ENCODE data around the gene SYPL2. TPM values are rescaled to one million over a fixed set of nuclear protein-coding genes. Genes with fewer than 3 reads are reported as not detected.

Gene SYPL2
- total RNA-seq, 2 experiments from 2014 or later: not detected

GRCh38 chr1:109447524-109447923, 18.8 kb upstream of the SYPL2 start:
- Histone ChIP-seq H4K20me1 (ENCODE audit: insufficient read depth, low read length) (no peaks in the 10 kb centered on the region), H3K36me3 (ENCODE audit: insufficient read depth, low read length) (no peaks in the 10 kb centered on the region), H3K4me3 (ENCODE audit: low read depth, low read length, poor library complexity, severe bottlenecking) (no peak overlapping the region), H3K79me2 (ENCODE audit: insufficient read depth, low read depth, low read length) (no peaks in the 10 kb centered on the region), H3K9me3 (ENCODE audit: low read length) (0 out of 2 replicates have a peak, but pooled peaks cover 6% of the 10 kb centered on the region), H3K4me2 (ENCODE audit: low read length) (no peak overlapping the region), H3K27ac (ENCODE audit: low read depth, low read length, poor library complexity, severe bottlenecking) (no peak overlapping the region), H3K4me1 (ENCODE audit: insufficient read depth, low read length, poor library complexity, severe bottlenecking) (no peaks in the 10 kb centered on the region), H2AFZ (ENCODE audit: low read length) (no peak overlapping the region), H3K9me2 (ENCODE audit: insufficient read depth, low read length) (no peaks in the 10 kb centered on the region)
- ChIA-PET POLR2A (no interaction called here), CTCF (ENCODE audit: unreplicated experiment) (no interaction called here)
- DNase-seq (ENCODE audit: low spot score): no peak
- intact Hi-C loops (cut with micrococcal nuclease; ENCODE audit: unreplicated experiment): no loop called here
- no peak for TF ChIP-seq EZH2phosphoT487 (IDR thresholded peaks at IDR 0.05; ENCODE audit: borderline replicate concordance, low read depth, low read length)
- TF ChIP-seq, protein P1, sequence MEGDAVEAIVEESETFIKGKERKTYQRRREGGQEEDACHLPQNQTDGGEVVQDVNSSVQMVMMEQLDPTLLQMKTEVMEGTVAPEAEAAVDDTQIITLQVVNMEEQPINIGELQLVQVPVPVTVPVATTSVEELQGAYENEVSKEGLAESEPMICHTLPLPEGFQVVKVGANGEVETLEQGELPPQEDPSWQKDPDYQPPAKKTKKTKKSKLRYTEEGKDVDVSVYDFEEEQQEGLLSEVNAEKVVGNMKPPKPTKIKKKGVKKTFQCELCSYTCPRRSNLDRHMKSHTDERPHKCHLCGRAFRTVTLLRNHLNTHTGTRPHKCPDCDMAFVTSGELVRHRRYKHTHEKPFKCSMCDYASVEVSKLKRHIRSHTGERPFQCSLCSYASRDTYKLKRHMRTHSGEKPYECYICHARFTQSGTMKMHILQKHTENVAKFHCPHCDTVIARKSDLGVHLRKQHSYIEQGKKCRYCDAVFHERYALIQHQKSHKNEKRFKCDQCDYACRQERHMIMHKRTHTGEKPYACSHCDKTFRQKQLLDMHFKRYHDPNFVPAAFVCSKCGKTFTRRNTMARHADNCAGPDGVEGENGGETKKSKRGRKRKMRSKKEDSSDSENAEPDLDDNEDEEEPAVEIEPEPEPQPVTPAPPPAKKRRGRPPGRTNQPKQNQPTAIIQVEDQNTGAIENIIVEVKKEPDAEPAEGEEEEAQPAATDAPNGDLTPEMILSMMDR (conservative IDR thresholded peaks at IDR 0.05; ENCODE audit: low read length): no peak
- BruUV-seq (replicated peaks): no TSS peak

DNA sequence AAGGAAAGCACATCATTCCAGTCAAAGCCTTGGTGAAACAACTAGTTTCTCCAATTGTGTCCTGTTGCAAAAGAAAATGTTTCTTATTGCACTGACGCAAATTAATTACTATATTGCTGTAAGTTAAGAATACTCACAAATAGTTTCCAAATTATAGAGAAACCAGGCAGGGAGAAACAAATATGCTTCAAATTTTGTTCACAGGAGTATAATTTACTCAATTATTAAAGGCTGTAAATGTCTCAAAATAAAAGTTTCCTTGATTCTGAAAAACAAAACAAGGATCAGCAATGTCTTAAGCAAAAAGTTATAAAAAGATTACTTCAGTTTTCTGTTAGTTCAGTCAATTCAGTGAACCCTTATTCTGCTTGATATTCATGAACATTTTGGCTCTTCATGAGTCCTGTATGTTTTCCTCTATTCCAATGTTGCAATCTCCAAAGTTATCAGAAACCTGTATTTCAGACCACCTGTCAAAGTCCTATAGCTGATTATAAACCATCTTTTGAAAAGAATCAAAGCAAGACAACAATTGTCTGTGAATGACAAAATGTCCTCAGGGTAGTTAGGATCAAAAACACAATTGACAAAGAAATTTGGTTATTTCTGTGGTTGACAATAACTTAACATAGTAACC, 11.7 kb upstream of the SYPL2 start:
- ChIA-PET CTCF (ENCODE audit: unreplicated experiment) (no interaction called here), POLR2A (no interaction called here)
- Histone ChIP-seq H3K9me2 (ENCODE audit: insufficient read depth, low read length) (no peaks in the 10 kb centered on the region), H3K4me2 (ENCODE audit: low read length) (no peak overlapping the region), H3K36me3 (ENCODE audit: insufficient read depth, low read length) (no peaks in the 10 kb centered on the region), H3K27ac (ENCODE audit: low read depth, low read length, poor library complexity, severe bottlenecking) (no peak overlapping the region), H3K9me3 (ENCODE audit: low read length) (peaks cover 28% of the 10 kb centered on the region), H3K79me2 (ENCODE audit: insufficient read depth, low read depth, low read length) (no peaks in the 10 kb centered on the region), H2AFZ (ENCODE audit: low read length) (no peak overlapping the region), H3K4me1 (ENCODE audit: insufficient read depth, low read length, poor library complexity, severe bottlenecking) (no peaks in the 10 kb centered on the region), H3K4me3 (ENCODE audit: low read depth, low read length, poor library complexity, severe bottlenecking) (no peak overlapping the region), H4K20me1 (ENCODE audit: insufficient read depth, low read length) (no peaks in the 10 kb centered on the region)
- intact Hi-C loops (cut with micrococcal nuclease; ENCODE audit: unreplicated experiment): no loop called here
- TF ChIP-seq, protein P1 (conservative IDR thresholded peaks at IDR 0.05; ENCODE audit: low read length): no peak
- TF ChIP-seq EZH2phosphoT487 (IDR thresholded peaks at IDR 0.05; ENCODE audit: borderline replicate concordance, low read depth, low read length): no peak
- BruUV-seq (replicated peaks): no TSS peak
- peak; percentile 19 for DNase-seq (ENCODE audit: low spot score)

- Histone ChIP-seq H3K36me3 (ENCODE audit: insufficient read depth, low read length) (no peaks in the 10 kb centered on the region), H3K79me2 (ENCODE audit: insufficient read depth, low read depth, low read length) (no peaks in the 10 kb centered on the region), H3K4me1 (ENCODE audit: insufficient read depth, low read length, poor library complexity, severe bottlenecking) (no peaks in the 10 kb centered on the region), H3K27ac (ENCODE audit: low read depth, low read length, poor library complexity, severe bottlenecking) (no peak overlapping the region), H3K9me2 (ENCODE audit: insufficient read depth, low read length) (no peaks in the 10 kb centered on the region), H3K9me3 (ENCODE audit: low read length) (peaks cover 28% of the 10 kb centered on the region), H3K4me3 (ENCODE audit: low read depth, low read length, poor library complexity, severe bottlenecking) (no peak overlapping the region), H2AFZ (ENCODE audit: low read length) (no peak overlapping the region), H4K20me1 (ENCODE audit: insufficient read depth, low read length) (no peaks in the 10 kb centered on the region), H3K4me2 (ENCODE audit: low read length) (no peak overlapping the region)
- POLR2A ChIA-PET: no interaction called here
- intact Hi-C loops (cut with micrococcal nuclease; ENCODE audit: unreplicated experiment): no loop called here
- no TSS peak for BruUV-seq (replicated peaks)
- CTCF ChIA-PET (ENCODE audit: unreplicated experiment): no interaction called here
- no peak for DNase-seq (ENCODE audit: low spot score)
- TF ChIP-seq EZH2phosphoT487 (IDR thresholded peaks at IDR 0.05; ENCODE audit: borderline replicate concordance, low read depth, low read length): no peak
- TF ChIP-seq, protein P1 (conservative IDR thresholded peaks at IDR 0.05; ENCODE audit: low read length): no peak
Observed at GRCh38 chr1:109457819-109458218, 8.5 kb upstream of the SYPL2 start.
